ENCODE data around the gene PLP2.

GRCh38 chrX:49155900-49156837 is 15.5 kb upstream of the PLP2 start:
- TF ChIP-seq CTCF (IDR thresholded peaks at IDR 0.05; ENCODE audit: low read depth, low read length, poor library complexity, severe bottlenecking) (peak; percentile 53), EZH2phosphoT487 (IDR thresholded peaks at IDR 0.05; ENCODE audit: borderline replicate concordance, low read length) (no peak)

Data from DOHH2 (cell line).